CD4-positive, alpha-beta T cell (primary cell): Measurements from ENCODE around the gene CHCHD1. TPM values are rescaled to one million over a fixed set of nuclear protein-coding genes. Genes with fewer than 3 reads are reported as not detected.
A peak's percentile ranks its signal among the peaks of the same experiment; 100 is the strongest.

Source experiments
- ATAC-seq: fragments of 200-7000 bp; cut with Tn5 transposase; one replicate; pipeline ENCODE4 v1.10.0; 2022; ENCODE audit warnings: mild to moderate bottlenecking; ENCODE audit not compliant: poor library complexity
- CTCF ChIA-PET: fragments of 350-600 bp; sonication (Branson Sonifier 250); formaldehyde crosslinking; loops from one replicate; lab custom pipeline; 2021; ENCODE audit warnings: antibody characterized with exemption, inconsistent platforms; lab: Charles Lee
- POLR2A ChIA-PET: fragments of 350-600 bp; sonication (Branson Sonifier 250); formaldehyde crosslinking; loops from one replicate; lab custom pipeline; 2021; ENCODE audit warnings: antibody characterized with exemption, inconsistent platforms; lab: Charles Lee
- DNase-seq, 14 experiments: peaks; one replicate each; pipeline ENCODE4 v3.0.0-alpha.2; 2013 to 2020; ENCODE audit warnings: mixed read lengths in 2 of 14
- H3K27ac ChIP-seq, 2 donors: one replicate each; pipeline versions ENCODE4 v1.5.1 to v1.7.0; 2013; ENCODE audit warnings: low read length in 2 of 2, low read depth in 1 of 2, mild to moderate bottlenecking in 1 of 2
- H3K27me3 ChIP-seq, 2 experiments: 1 replicate in 1 of 2; 2 replicates in 1 of 2; pipeline versions ENCODE4 v1.6.1 to v1.7.0; 2013; ENCODE audit warnings: low read length in 2 of 2, control low read depth in 1 of 2, mild to moderate bottlenecking in 1 of 2, moderate library complexity in 1 of 2; ENCODE audit not compliant: insufficient read depth in 2 of 2, control insufficient read depth in 1 of 2
- H3K36me3 ChIP-seq: one replicate; pipeline ENCODE4 v1.6.1; 2013; ENCODE audit warnings: low read length, control low read depth; ENCODE audit not compliant: insufficient read depth
- H3K4me1 ChIP-seq: one replicate; pipeline ENCODE4 v1.6.1; 2013; ENCODE audit warnings: low read length, control low read depth; ENCODE audit not compliant: insufficient read depth
- H3K4me3 ChIP-seq: one replicate; pipeline ENCODE4 v1.5.1; 2013; ENCODE audit warnings: mild to moderate bottlenecking, low read length, moderate library complexity
- H3K9me3 ChIP-seq, 2 experiments: 1 replicate in 1 of 2; 2 replicates in 1 of 2; pipeline versions ENCODE4 v1.6.1 to v1.7.0; 2013; ENCODE audit warnings: low read length in 2 of 2, mild to moderate bottlenecking in 2 of 2, control low read depth in 1 of 2, moderate library complexity in 1 of 2; ENCODE audit not compliant: control insufficient read depth in 1 of 2, insufficient read depth in 1 of 2
- H3K27ac Mint-ChIP-seq: one replicate; pipeline ENCODE4 v1.8.0; 2020; ENCODE audit warnings: mixed read lengths
- H3K27me3 Mint-ChIP-seq: one replicate; pipeline ENCODE4 v1.8.0; 2021; ENCODE audit warnings: mixed read lengths
- H3K36me3 Mint-ChIP-seq: one replicate; pipeline ENCODE4 v1.8.0; 2021; ENCODE audit warnings: low read depth, mixed read lengths
- H3K4me1 Mint-ChIP-seq: one replicate; pipeline ENCODE4 v1.8.0; 2021; ENCODE audit warnings: low read depth, mixed read lengths
- H3K4me3 Mint-ChIP-seq: one replicate; pipeline ENCODE4 v1.8.0; 2020; ENCODE audit warnings: mild to moderate bottlenecking, mixed read lengths
- H3K9me3 Mint-ChIP-seq: one replicate; pipeline ENCODE4 v1.8.0; 2020; ENCODE audit warnings: mixed read lengths
- intact Hi-C, 2 experiments: fragments of 100-400 bp; cut with DNase I in 1 of 2; cut with micrococcal nuclease in 1 of 2; formaldehyde crosslinking; loops; one replicate each; pipeline versions ENCODE4 v1.15.1 to v1.9.0; 2023 to 2025; cut with DNase I, micrococcal nuclease
- polyA plus RNA-seq, 2 donors: library from polyadenylated mRNA; unstranded; fragments of 120-200 nt; gene quantifications; one replicate each; pipeline ENCODE4 v1.2.1, GENCODE V29; 2013
- total RNA-seq, 174 experiments: library from RNA in 2 of 174; stranded (reverse) in 2 of 174; gene quantifications; one replicate each; pipeline ENCODE4 v1.2.3 and lab custom pipeline; 2021 to 2026
- TF ChIP-seq, protein P1 (sequence below): fragments of 200-600 bp; IDR thresholded peaks from one replicate; pipeline ENCODE4 v1.8.0; 2022; ENCODE audit warnings: antibody characterized with exemption, mild to moderate bottlenecking

The CHCHD1 gene
- total RNA-seq: 1 to 10 TPM; 6.3 to 6.8 TPM
- 28.4 TPM for polyA plus RNA-seq (2013, experiment 1 of 2)
- 22.9 TPM for polyA plus RNA-seq (2013, experiment 2 of 2)
- 7.0 to 47.4 (median 17.7) reads per million in 172 experiments for total RNA-seq (lab: John Stamatoyannopoulos, UW)

DNA sequence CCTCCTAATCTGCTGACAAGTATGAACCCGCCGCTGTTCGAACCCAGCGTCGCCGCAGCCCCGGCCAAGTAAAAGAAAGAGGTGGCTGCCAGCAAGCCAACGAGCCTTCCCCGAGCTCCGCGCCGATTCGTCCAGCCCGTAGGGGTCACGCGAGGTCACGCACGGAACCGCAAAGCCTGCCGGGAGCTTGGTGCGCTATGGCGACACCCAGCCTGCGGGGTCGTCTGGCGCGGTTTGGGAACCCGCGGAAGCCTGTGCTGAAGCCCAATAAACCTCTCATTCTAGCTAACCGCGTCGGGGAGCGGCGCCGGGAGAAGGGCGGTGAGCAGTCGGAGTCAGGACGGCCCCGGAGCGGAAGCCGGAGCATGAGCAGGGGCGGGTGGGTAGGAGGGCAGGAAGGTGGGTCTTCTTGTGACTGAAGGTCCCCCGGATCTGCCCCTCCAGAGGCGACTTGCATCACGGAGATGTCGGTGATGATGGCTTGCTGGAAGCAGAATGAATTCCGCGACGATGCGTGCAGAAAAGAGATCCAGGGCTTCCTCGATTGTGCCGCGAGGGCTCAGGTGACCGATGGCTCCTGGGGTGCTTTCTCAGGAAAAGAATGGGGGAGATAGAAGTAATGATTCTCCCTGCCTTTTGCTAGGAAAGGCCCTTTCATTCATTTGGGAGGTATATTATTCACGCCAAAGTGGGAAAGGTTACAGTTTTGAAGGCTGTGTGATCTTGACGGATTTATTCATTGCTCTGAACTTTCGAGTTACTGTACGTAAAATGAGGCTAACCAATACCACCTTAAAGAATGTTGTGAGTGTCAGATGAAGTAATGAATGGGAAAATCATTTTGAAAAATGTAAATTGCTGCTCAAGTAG lies at the start of gene CHCHD1:
CHCHD1 (plus strand) TSS at position 170 of the 870 bp plus-strand sequence; CDS start at position 198, 28 bp downstream.
- peaks cover 65% of the 10 kb centered on the region for H3K4me1 Mint-ChIP-seq
- DNase-seq (peak; percentile 80 to 94 (median 89)), ATAC-seq (peak; percentile 68)
- H3K27me3 ChIP-seq: no peaks in the 10 kb centered on the region
- TF ChIP-seq, protein P1, sequence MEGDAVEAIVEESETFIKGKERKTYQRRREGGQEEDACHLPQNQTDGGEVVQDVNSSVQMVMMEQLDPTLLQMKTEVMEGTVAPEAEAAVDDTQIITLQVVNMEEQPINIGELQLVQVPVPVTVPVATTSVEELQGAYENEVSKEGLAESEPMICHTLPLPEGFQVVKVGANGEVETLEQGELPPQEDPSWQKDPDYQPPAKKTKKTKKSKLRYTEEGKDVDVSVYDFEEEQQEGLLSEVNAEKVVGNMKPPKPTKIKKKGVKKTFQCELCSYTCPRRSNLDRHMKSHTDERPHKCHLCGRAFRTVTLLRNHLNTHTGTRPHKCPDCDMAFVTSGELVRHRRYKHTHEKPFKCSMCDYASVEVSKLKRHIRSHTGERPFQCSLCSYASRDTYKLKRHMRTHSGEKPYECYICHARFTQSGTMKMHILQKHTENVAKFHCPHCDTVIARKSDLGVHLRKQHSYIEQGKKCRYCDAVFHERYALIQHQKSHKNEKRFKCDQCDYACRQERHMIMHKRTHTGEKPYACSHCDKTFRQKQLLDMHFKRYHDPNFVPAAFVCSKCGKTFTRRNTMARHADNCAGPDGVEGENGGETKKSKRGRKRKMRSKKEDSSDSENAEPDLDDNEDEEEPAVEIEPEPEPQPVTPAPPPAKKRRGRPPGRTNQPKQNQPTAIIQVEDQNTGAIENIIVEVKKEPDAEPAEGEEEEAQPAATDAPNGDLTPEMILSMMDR: no peak
- intact Hi-C loops: loop anchor here (1.0 to 10.0 kb wide), 4 partner anchors 38 to 1565 kb away; partner anchors contain the start of genes ADK (in 1 of the 2), ANAPC16 (in 1 of the 2), AP3M1 (in 1 of the 2) and ASCC1 (in 1 of the 2)
- H3K36me3 Mint-ChIP-seq: peaks cover 39% of the 10 kb centered on the region
- POLR2A ChIA-PET: interaction anchor here (0.9 to 10.2 kb wide), 14 partner anchors 12 to 368 kb away, joined by 3 to 244 read pairs (median 4); partner anchors contain the start of genes AP3M1, CAMK2G, NDST2 and PPP3CB
- no peaks in the 10 kb centered on the region for H3K9me3 ChIP-seq
- H3K4me3 Mint-ChIP-seq: peak within 1 kb of the TSS; percentile 100
- H3K27me3 Mint-ChIP-seq: no peaks in the 10 kb centered on the region
- peak within 1 kb of the TSS; percentile 76 to 82 for H3K27ac ChIP-seq
- H3K9me3 Mint-ChIP-seq: no peaks in the 10 kb centered on the region
- peak within 1 kb of the TSS; percentile 88 for H3K4me3 ChIP-seq
- CTCF ChIA-PET: interaction anchor here (1.6 to 2.4 kb wide), 5 partner anchors 9 to 98 kb away, joined by 4 to 10 read pairs (median 8); a partner anchor contains a TSS
- H3K36me3 ChIP-seq: peaks cover 27% of the 10 kb centered on the region
- peaks cover 37% of the 10 kb centered on the region for H3K4me1 ChIP-seq
- H3K27ac Mint-ChIP-seq: peak within 1 kb of the TSS; percentile 94

DNA sequence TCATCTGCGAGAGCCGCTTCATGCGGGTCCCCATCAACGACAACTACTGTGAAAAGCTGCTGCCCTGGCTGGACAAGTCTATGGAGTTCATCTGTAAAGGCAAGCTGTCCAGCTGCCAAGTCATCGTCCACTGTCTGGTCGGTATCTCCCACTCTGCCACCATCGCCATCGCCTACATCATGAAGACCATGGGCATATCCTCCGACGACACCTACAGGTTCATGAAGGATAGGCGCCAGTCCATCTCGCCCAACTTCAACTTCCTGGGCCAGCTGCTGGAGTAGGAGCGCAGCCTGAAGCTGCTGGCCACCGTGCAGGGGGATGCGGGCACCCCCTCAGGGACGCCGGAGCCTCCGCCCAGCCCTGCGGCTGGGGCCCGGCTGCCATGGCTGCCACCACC lies 49.4 kb upstream of the CHCHD1 start:
- ChIA-PET CTCF (interaction anchor here (1.0 kb wide), 1 partner anchor 15 kb away, joined by 3 read pairs; no protein-coding TSS in a partner anchor), POLR2A (interaction anchor here (3.6 kb wide), 1 partner anchor 11 kb away, joined by 84 read pairs; the partner anchor contains the start of gene SEC24C)
- DNase-seq: no peak
- no peak for ATAC-seq
- Mint-ChIP-seq H3K27ac (peak overlapping the region; percentile 73), H3K4me1 (peaks cover 29% of the 10 kb centered on the region), H3K27me3 (no peaks in the 10 kb centered on the region), H3K4me3 (peak overlapping the region; percentile 68), H3K36me3 (peaks cover 25% of the 10 kb centered on the region), H3K9me3 (no peaks in the 10 kb centered on the region)
- Histone ChIP-seq H3K27me3 (no peaks in the 10 kb centered on the region), H3K4me1 (peaks cover 27% of the 10 kb centered on the region), H3K4me3 (no peak overlapping the region), H3K36me3 (peaks cover 15% of the 10 kb centered on the region), H3K27ac (no peak overlapping the region), H3K9me3 (no peaks in the 10 kb centered on the region)
- TF ChIP-seq, protein P1: no peak
- intact Hi-C loops: loop anchor here in 1 of 2 experiments (5.0 to 10.0 kb wide), 2 partner anchors 105 to 422 kb away; partner anchors contain the start of genes ADK and AP3M1

DNA sequence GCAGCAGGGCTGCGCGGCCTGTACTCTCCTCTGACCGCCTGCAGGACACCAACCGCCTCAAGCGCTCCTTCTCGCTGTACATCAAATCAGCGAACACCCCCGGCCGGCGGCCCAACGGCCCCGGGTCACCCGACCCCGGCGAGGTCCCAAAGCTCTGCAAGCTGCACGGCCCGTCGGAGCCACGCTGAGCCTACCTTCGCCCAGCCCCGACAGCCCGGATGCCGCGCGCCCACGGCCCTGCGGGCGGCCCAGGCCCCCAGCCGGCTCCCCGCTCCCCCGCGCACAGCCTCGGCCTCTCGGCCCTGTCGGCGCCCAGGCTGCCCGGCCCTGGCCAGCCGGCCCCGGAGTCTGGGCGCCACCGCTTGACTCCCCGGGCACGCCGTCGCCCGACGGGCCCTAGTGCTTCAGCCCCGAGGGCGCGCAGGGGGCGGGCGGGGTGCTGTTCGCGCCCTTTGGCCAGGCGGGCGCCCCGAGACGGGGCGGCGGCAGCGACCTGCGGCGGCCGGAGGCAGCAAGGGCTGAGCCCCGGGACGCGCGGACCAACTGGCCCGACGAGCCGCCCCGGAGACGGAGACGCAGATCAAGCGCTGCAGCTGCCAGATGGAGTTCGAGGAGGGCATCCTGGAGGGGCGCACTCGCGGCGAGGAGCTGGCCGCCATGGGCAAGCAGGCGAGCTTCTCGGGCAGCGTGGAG lies 48.8 kb upstream of the CHCHD1 start:
- no peaks in the 10 kb centered on the region for H3K27me3 ChIP-seq
- peaks cover 27% of the 10 kb centered on the region for H3K4me1 ChIP-seq
- intact Hi-C loops: loop anchor here in 1 of 2 experiments (5.0 to 10.0 kb wide), 2 partner anchors 106 to 422 kb away; partner anchors contain the start of genes ADK and AP3M1
- DNase-seq (peak in 1 of 14 experiments; percentile 28), ATAC-seq (no peak)
- H3K36me3 Mint-ChIP-seq: peaks cover 29% of the 10 kb centered on the region
- H3K4me1 Mint-ChIP-seq: peaks cover 26% of the 10 kb centered on the region
- TF ChIP-seq, protein P1: no peak
- no peaks in the 10 kb centered on the region for H3K9me3 Mint-ChIP-seq
- no peak overlapping the region for H3K4me3 Mint-ChIP-seq
- H3K36me3 ChIP-seq: peaks cover 13% of the 10 kb centered on the region
- no peak overlapping the region for H3K27ac ChIP-seq
- no peaks in the 10 kb centered on the region for H3K9me3 ChIP-seq
- ChIA-PET CTCF (interaction anchor here (1.0 to 1.1 kb wide), 2 partner anchors 10 to 15 kb away, joined by 3 read pairs; no protein-coding TSS in a partner anchor), POLR2A (no interaction called here)
- H3K27ac Mint-ChIP-seq: no peak overlapping the region
- no peaks in the 10 kb centered on the region for H3K27me3 Mint-ChIP-seq
- H3K4me3 ChIP-seq: no peak overlapping the region
